HUES48 (cell line): ENCODE results near the gene LARGE2.

Experiments used
- H3K27ac ChIP-seq: one replicate; pipeline ENCODE4 v1.7.0; 2013; ENCODE audit warnings: low read depth, low read length, inconsistent platforms
- H3K27me3 ChIP-seq: 2 replicates; pipeline ENCODE4 v1.6.1; 2013; ENCODE audit warnings: mild to moderate bottlenecking, low read length; ENCODE audit not compliant: control insufficient read depth, insufficient read depth
- H3K36me3 ChIP-seq: 2 replicates; pipeline ENCODE4 v1.6.1; 2013; ENCODE audit warnings: low read length; ENCODE audit not compliant: control insufficient read depth, insufficient read depth
- H3K4me1 ChIP-seq: 2 replicates; pipeline ENCODE4 v1.6.1; 2013; ENCODE audit warnings: mild to moderate bottlenecking, low read length; ENCODE audit not compliant: control insufficient read depth, insufficient read depth
- H3K4me3 ChIP-seq: 2 replicates; pipeline ENCODE4 v1.5.1; 2013; ENCODE audit warnings: mild to moderate bottlenecking, low read depth, low read length
- H3K9ac ChIP-seq: 2 replicates; pipeline ENCODE4 v1.6.1; 2013; ENCODE audit warnings: mild to moderate bottlenecking, low read depth, low read length, moderate library complexity
- H3K9me3 ChIP-seq: 2 replicates; pipeline ENCODE4 v1.6.1; 2013; ENCODE audit warnings: low read length; ENCODE audit not compliant: control insufficient read depth, insufficient read depth

LARGE2 gene

DNA sequence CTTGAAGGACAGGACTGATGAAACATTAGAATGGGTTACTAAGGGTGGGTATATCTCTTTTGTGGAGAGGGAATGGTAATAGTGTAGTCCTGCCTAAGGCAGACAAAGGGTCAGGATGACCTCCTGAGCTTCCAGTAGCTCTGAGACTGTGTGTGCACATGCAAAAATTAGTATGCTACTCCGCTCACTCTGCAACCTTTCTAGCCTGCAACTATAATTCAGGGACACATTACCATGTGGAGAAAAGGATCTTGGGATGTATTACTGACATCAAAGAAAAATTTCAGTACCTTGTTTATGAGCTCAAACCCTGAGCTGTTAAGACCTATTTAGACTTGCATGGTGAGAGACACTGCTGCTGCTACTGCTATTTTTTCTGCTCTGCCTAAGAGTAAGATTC is 25.4 kb downstream of the LARGE2 start:
- H3K27me3 ChIP-seq = no peaks in the 10 kb centered on the region
- H3K9ac ChIP-seq = no peak overlapping the region
- H3K4me1 ChIP-seq = no peaks in the 10 kb centered on the region
- H3K27ac ChIP-seq = no peak overlapping the region
- no peak overlapping the region for H3K4me3 ChIP-seq
- H3K36me3 ChIP-seq = peaks cover 57% of the 10 kb centered on the region
- no peaks in the 10 kb centered on the region for H3K9me3 ChIP-seq

DNA sequence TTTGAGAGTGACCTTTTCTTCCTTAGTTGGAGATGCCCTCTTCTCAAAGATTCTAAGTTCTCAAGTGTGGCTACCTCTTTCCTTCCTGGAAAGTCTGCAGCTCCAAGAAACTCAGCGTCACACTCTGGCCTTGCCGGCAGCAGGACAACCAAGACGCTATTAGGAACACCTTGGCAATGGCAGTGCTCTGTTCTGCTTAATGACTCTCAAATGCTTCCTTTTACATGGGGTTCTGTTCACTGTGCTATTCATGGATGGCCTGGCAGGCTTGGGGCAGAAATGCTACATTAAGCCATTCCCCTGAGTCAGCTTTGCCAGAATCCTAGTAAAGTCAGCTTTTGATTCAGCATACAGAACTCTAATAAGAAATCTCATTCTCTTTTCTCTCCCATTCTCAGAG is 25.9 kb downstream of the LARGE2 start:
- H3K27ac ChIP-seq = no peak overlapping the region
- peaks cover 59% of the 10 kb centered on the region for H3K36me3 ChIP-seq

DNA sequence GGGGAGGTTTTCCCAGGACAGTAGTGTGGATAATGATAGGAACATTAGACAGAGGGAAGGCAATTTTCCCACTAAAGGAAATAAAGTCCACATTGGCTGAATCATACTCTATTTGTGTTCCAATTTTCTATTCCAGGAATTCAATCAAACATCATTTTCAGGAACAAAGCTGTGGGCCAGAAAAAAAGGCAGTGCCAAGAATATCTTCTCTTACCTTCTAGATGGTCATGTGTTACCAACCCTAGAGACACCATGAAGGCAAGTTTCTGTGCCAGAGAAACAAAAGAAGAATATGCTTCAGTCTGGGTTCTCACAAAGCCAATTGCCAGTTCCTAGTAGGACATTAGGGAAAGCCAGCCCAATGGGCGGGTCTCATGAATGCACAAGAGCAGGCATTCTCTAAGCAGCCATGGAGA is 27.5 kb downstream of the LARGE2 start:
- Histone ChIP-seq H3K4me3 (no peak overlapping the region), H3K4me1 (no peaks in the 10 kb centered on the region), H3K27me3 (no peaks in the 10 kb centered on the region), H3K36me3 (peaks cover 55% of the 10 kb centered on the region), H3K9me3 (no peaks in the 10 kb centered on the region), H3K27ac (no peak overlapping the region), H3K9ac (no peak overlapping the region)

More for the DNA sequence above, 25.9 kb downstream of the LARGE2 start:
- Histone ChIP-seq H3K9me3 (no peaks in the 10 kb centered on the region), H3K4me1 (no peaks in the 10 kb centered on the region), H3K4me3 (no peak overlapping the region), H3K9ac (no peak overlapping the region), H3K27me3 (no peaks in the 10 kb centered on the region)

DNA sequence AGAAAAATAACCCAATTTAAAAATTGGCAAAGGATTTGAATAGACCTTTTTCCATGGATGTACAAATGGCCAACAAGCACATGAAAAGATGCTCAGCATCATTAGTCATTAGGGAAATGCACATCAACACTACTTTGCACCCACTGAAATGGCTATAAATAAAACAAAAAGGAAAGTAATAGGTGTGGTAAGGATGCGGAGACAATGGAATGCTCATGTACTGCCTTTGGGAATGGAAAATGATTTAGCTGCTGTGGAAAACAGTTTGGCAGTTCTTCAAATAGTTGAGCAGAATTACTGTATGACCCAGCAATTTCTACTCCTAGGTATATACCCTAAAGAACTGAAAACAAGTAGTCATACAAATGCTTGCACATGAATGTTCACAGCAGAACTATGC is 37.4 kb downstream of the LARGE2 start:
- no peak overlapping the region for H3K4me3 ChIP-seq
- H3K36me3 ChIP-seq = peaks cover 28% of the 10 kb centered on the region
- no peaks in the 10 kb centered on the region for H3K4me1 ChIP-seq
- no peak overlapping the region for H3K27ac ChIP-seq
- no peaks in the 10 kb centered on the region for H3K9me3 ChIP-seq
- no peaks in the 10 kb centered on the region for H3K27me3 ChIP-seq
- H3K9ac ChIP-seq = no peak overlapping the region

DNA sequence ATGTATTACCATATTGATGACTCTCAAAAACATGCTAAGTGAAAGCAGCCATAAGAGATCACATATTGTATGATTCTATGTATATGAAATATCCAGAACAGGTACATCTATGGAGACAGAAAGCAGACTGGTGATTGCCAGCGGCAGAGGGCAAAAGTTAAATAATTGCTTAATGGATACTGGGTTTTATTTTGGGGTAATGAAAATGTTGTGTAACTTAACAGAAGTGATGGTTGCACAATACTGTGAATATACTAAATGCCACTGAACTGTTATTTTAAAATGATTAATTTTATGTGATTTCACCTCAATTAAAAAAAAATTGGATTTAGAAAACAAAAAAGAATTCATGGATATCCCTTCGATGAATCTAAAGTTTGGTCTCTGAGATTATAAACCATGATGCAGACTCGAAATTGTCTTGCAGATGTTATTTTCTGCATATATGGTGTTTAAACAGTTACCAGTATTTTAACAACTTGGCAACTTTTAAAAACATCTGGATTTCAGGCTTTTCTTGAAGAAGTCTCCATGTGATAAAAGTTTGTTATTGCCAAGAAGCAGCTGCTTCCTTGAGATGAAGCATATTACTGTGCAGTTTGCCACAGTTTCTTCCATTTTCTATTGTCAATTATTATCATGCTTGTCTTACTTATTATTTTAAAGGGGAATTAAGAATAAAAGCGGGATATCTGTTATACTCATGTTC is 38.1 kb downstream of the LARGE2 start:
- no peaks in the 10 kb centered on the region for H3K9me3 ChIP-seq
- no peak overlapping the region for H3K4me3 ChIP-seq
- peaks cover 33% of the 10 kb centered on the region for H3K36me3 ChIP-seq
- no peak overlapping the region for H3K9ac ChIP-seq
- no peak overlapping the region for H3K27ac ChIP-seq
- H3K27me3 ChIP-seq = no peaks in the 10 kb centered on the region
- H3K4me1 ChIP-seq = no peaks in the 10 kb centered on the region

DNA sequence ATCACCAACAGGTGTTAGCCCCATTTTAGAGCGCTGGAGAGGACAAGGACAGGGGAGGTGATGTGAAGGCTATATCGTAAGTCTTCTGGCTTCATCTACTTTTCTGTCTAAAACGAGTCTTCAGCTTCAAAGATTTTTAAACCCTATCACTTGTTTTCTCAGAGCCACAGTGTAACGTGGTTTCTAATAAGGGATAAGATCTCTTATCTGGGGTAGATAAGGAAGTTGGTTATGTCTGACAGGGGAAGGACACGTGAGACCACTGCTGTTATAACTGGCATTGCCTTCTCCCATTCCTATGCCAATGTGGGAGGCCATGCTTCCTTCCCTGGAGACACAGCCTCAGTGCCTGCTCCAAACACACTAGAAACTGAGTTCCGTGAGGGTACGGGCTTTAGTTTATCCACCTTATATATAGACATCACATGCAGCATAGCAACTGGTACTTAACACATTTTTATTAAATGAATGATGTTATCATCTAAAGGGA is 39.3 kb downstream of the LARGE2 start:
- no peaks in the 10 kb centered on the region for H3K9me3 ChIP-seq
- no peak overlapping the region for H3K27ac ChIP-seq

DNA sequence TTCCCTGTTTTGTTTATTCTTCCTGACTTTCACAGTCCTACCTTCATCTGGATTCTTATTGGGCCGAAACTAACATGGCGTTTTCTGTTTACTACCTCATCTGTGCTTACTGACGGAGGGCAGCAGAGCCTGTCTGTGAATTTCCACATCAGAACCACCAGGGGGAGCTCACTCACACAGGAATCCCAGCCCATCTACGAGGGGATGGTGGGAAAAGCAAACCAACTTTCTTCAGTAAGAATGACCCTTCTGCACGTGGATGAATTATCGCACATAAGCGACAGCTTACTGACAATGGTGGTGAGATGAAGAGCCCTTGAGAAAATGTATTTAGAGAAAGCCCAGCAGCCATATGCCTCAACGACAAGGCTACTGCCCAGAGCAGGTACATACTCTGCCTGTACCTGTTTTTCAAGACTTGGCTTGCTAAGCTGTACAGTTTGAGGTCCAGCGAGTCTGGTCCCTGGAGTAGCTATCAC is 42.5 kb downstream of the LARGE2 start:
- H3K27me3 ChIP-seq = no peaks in the 10 kb centered on the region
- H3K9ac ChIP-seq = no peak overlapping the region
- H3K27ac ChIP-seq = no peak overlapping the region
- H3K36me3 ChIP-seq = peaks cover 61% of the 10 kb centered on the region
- H3K4me1 ChIP-seq = no peaks in the 10 kb centered on the region
- no peak overlapping the region for H3K4me3 ChIP-seq
- no peaks in the 10 kb centered on the region for H3K9me3 ChIP-seq

More for the DNA sequence above, 39.3 kb downstream of the LARGE2 start:
- Histone ChIP-seq H3K27me3 (no peaks in the 10 kb centered on the region), H3K36me3 (peaks cover 35% of the 10 kb centered on the region), H3K4me1 (no peaks in the 10 kb centered on the region), H3K9ac (no peak overlapping the region), H3K4me3 (no peak overlapping the region)

DNA sequence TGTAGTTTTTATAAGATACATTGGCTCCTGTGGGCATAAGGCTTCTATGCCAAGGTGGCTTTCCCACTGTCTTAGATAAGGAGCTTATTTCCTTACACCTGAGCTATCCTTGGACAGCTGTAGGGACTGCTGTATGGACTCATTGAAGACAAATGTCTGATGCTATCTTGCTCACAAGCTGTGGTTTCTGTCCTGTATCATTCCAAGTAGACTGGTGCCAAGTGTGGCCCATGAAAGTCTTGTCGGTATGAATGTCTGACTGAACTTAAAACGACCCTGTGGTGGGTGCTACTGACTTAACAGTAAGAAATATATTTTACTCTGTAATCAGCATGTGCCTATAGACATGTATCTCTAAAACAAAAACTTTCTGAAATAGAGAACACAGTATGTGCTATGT is 45.0 kb downstream of the LARGE2 start:
- Histone ChIP-seq H3K4me1 (no peaks in the 10 kb centered on the region), H3K27ac (no peak overlapping the region), H3K9me3 (no peaks in the 10 kb centered on the region), H3K9ac (no peak overlapping the region), H3K27me3 (no peaks in the 10 kb centered on the region), H3K4me3 (no peak overlapping the region), H3K36me3 (peaks cover 54% of the 10 kb centered on the region)

DNA sequence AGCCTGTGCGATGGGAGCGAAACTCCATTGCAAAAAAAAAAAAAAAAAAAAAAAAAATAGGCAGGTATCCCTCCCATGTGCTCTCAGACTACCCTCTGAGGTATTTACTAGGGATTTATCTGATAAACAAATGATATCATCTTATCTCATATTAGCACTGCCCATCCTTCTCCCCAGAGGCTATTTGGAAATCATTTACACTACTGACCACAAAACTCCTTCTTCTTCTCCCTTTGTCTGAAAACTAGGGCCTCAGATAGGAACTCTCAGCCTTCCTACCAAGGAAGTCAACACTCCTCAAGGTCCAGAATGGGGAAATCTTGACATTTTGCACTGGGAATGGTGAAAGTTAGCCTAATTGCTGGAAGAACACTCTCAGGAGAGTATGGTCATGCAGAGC is 46.4 kb downstream of the LARGE2 start:
- Histone ChIP-seq H3K27ac (no peak overlapping the region), H3K36me3 (peaks cover 50% of the 10 kb centered on the region), H3K4me3 (no peak overlapping the region), H3K9me3 (no peaks in the 10 kb centered on the region), H3K9ac (no peak overlapping the region), H3K27me3 (no peaks in the 10 kb centered on the region), H3K4me1 (no peaks in the 10 kb centered on the region)

DNA sequence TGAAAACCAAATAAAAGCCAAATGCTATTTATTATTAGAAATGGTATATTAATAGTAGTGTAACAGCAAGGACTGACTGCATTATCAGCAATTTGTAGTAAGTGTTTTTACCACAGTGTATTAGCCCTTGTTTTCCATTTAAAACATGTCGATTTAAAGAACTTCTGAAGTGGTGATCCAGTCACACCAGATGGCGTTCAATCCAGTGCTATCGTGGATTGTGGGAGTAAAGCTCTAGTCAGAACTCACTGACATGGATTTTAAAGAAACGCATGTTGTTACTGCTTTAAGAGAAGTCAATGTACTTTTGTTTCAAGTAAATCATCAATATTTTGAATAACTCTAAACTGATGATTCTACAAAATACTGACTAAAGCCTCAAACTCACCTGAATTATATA is 51.1 kb downstream of the LARGE2 start:
- H3K36me3 ChIP-seq = peaks cover 34% of the 10 kb centered on the region
- no peak overlapping the region for H3K9ac ChIP-seq
- no peak overlapping the region for H3K4me3 ChIP-seq
- H3K27me3 ChIP-seq = no peaks in the 10 kb centered on the region
- no peaks in the 10 kb centered on the region for H3K9me3 ChIP-seq
- H3K27ac ChIP-seq = no peak overlapping the region
- H3K4me1 ChIP-seq = no peaks in the 10 kb centered on the region

DNA sequence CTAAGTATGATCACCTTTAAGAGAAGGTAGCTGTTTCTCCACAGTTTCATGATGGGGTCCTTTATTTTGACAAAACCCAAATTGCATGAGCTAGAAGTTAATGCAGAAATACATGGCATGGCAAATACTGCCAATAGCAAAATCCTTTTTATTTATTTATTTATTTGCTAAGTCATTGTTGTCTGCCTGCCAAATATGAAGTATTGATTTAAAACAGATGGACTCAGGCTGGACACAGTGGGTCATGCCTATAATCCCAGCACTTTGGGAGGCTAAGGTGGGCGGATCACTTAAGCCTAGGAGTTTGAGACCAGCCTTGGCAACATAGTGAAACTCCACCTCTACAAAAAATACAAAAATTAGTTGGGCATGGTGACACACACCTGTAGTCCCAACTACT is 52.4 kb downstream of the LARGE2 start:
- no peak overlapping the region for H3K4me3 ChIP-seq
- peaks cover 34% of the 10 kb centered on the region for H3K36me3 ChIP-seq
- H3K9me3 ChIP-seq = no peaks in the 10 kb centered on the region
- no peak overlapping the region for H3K9ac ChIP-seq
- H3K27me3 ChIP-seq = no peaks in the 10 kb centered on the region
- no peaks in the 10 kb centered on the region for H3K4me1 ChIP-seq
- no peak overlapping the region for H3K27ac ChIP-seq
